HepG2 (cell line): ENCODE results near the gene TRAP1. TPM values are rescaled to one million over a fixed set of nuclear protein-coding genes. Genes with fewer than 3 reads are reported as not detected.

ENCODE experiments used
- BHLHE40 ChIP-seq: IDR thresholded peaks from 2 replicates; pipeline ENCODE4 v1.6.1; 2011; ENCODE audit warnings: low read length, improper control_type of control experiment
- CAMTA2 ChIP-seq: sonication (generic); formaldehyde crosslinking; IDR thresholded peaks from 2 replicates; pipeline ENCODE4 v1.4.0; 2020; ENCODE audit warnings: mild to moderate bottlenecking, missing genetic modification reagents, borderline replicate concordance
- ELF1 ChIP-seq: sonication (generic); formaldehyde crosslinking; IDR thresholded peaks from 2 replicates; pipeline ENCODE4 v1.4.0; 2020; ENCODE audit warnings: missing genetic modification reagents
- HNF1B ChIP-seq: sonication (generic); formaldehyde crosslinking; IDR thresholded peaks from 2 replicates; pipeline ENCODE4 v1.5.1; 2020; ENCODE audit warnings: mild to moderate bottlenecking, moderate library complexity, missing genetic modification reagents
- NR2C2 ChIP-seq: sonication (generic); formaldehyde crosslinking; IDR thresholded peaks from 2 replicates; pipeline ENCODE4 v1.4.0; 2020; ENCODE audit warnings: missing genetic modification reagents, mild to moderate bottlenecking, moderate library complexity, borderline replicate concordance
- PAXIP1 ChIP-seq: sonication (generic); formaldehyde crosslinking; conservative IDR thresholded peaks from 2 replicates; pipeline ENCODE4 v1.4.0; 2020; ENCODE audit warnings: mild to moderate bottlenecking, missing genetic modification reagents, moderate library complexity
- PHF21A ChIP-seq: sonication (generic); formaldehyde crosslinking; IDR thresholded peaks from 2 replicates; pipeline ENCODE4 v1.5.0; 2020; ENCODE audit warnings: mild to moderate bottlenecking, missing genetic modification reagents
- U2AF1 ChIP-seq: fragments of 200-400 bp; formaldehyde crosslinking; optimal IDR thresholded peaks from 2 replicates; pipeline ENCODE3; 2017; ENCODE audit warnings: mild to moderate bottlenecking, low read depth, low read length
- ZNF282 ChIP-seq: fragments of 450-650 bp; IDR thresholded peaks from 2 replicates; pipeline ENCODE4 v1.6.1; 2018; ENCODE audit not compliant: partially characterized antibody
- ZNF317 ChIP-seq: sonication (generic); formaldehyde crosslinking; IDR thresholded peaks from 2 replicates; pipeline ENCODE4 v1.5.0; 2020; ENCODE audit warnings: mild to moderate bottlenecking, missing genetic modification reagents
- ZNF549 ChIP-seq: sonication (generic); formaldehyde crosslinking; IDR thresholded peaks from 2 replicates; pipeline ENCODE4 v1.5.0; 2020; ENCODE audit warnings: missing genetic modification reagents
- ZNF558 ChIP-seq: sonication (generic); formaldehyde crosslinking; IDR thresholded peaks from 2 replicates; pipeline ENCODE4 v1.9.0; 2022; ENCODE audit warnings: mild to moderate bottlenecking, missing genetic modification reagents, borderline replicate concordance
- polyA plus RNA-seq, 8 experiments: library from polyadenylated mRNA; depleted of rRNA in 3 of 8; stranded (reverse) in 7 of 8; unstranded in 1 of 8; fragments of >200 nt; fragmentation: Illumina TruSeq in 4 of 8; extraction: Trizol in 4 of 8; gene quantifications; 2 replicates each; pipeline versions ENCODE4 v1.2.1 to v1.2.3, GENCODE V29; 2011 to 2016; ENCODE audit warnings: low read depth in 4 of 8, missing spikeins in 1 of 8, mixed read lengths in 1 of 8; ENCODE audit not compliant: insufficient read depth in 1 of 8
- total RNA-seq, 5 experiments: library from RNA; depleted of rRNA; stranded (reverse); fragments of >200 nt; fragmentation: Illumina TruSeq; extraction: Trizol; gene quantifications; 2 replicates each; pipeline ENCODE4 v1.2.3, GENCODE V29; 2016; ENCODE audit warnings: low read depth in 1 of 5
- TF ChIP-seq, protein P1 (sequence below): sonication (generic); formaldehyde crosslinking; IDR thresholded peaks from 2 replicates; pipeline ENCODE4 v1.5.1; 2020; ENCODE audit warnings: mild to moderate bottlenecking, missing genetic modification reagents, moderate library complexity
- TF ChIP-seq, protein P2 (sequence below): sonication (generic); formaldehyde crosslinking; IDR thresholded peaks from 2 replicates; pipeline ENCODE4 v1.5.0; 2020; ENCODE audit warnings: mild to moderate bottlenecking, missing genetic modification reagents
- TF ChIP-seq, protein P3 (sequence below): sonication (generic); formaldehyde crosslinking; IDR thresholded peaks from 2 replicates; pipeline ENCODE4 v1.8.1; 2023; ENCODE audit warnings: missing genetic modification reagents, inconsistent platforms, borderline replicate concordance

The TRAP1 gene
- total and polyA plus RNA-seq, 2 of the 13 experiments (the other 11 are each of a cell fraction or from before 2014, with no cell fraction given) = 127 to 240 TPM

DNA sequence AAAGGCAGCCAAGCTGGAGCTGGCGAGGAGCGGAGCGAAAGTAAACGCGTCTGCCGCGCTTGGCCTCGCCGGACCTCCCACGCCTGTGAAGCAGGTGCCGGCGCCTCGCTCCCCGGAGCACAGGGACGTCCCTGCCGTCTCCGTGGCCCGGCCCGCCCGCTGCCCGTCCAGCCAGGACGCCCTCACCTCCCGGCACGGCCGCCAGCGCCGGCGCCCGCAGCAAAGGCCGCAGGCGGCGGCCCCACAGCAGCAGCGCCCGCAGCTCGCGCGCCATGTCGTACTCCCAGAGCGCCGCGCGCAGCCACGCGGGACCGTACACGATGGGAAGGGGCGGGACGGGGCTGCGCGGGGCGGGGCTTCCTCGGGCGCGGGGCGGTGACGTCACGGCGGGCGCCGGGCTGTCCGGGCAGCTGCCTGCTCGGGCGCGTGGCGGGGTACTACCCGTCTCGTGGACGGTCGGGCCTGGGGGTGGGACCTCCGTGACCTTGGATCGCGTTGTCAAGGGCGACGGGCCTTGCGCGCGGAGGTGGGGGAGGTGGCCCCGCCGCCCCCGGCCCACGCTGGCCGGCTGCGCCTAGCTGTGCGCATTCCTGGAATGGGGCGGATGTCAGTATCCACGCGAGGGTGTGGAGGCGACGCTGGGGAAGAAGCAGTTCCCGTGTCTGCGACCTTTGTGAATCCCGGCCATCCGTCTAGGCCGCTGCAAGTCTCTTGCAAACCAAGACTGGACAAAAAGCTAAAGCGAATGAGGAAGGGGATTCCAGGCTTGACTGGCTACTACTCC, at the start of gene TRAP1 (continued):
- TF ChIP-seq, protein P1, sequence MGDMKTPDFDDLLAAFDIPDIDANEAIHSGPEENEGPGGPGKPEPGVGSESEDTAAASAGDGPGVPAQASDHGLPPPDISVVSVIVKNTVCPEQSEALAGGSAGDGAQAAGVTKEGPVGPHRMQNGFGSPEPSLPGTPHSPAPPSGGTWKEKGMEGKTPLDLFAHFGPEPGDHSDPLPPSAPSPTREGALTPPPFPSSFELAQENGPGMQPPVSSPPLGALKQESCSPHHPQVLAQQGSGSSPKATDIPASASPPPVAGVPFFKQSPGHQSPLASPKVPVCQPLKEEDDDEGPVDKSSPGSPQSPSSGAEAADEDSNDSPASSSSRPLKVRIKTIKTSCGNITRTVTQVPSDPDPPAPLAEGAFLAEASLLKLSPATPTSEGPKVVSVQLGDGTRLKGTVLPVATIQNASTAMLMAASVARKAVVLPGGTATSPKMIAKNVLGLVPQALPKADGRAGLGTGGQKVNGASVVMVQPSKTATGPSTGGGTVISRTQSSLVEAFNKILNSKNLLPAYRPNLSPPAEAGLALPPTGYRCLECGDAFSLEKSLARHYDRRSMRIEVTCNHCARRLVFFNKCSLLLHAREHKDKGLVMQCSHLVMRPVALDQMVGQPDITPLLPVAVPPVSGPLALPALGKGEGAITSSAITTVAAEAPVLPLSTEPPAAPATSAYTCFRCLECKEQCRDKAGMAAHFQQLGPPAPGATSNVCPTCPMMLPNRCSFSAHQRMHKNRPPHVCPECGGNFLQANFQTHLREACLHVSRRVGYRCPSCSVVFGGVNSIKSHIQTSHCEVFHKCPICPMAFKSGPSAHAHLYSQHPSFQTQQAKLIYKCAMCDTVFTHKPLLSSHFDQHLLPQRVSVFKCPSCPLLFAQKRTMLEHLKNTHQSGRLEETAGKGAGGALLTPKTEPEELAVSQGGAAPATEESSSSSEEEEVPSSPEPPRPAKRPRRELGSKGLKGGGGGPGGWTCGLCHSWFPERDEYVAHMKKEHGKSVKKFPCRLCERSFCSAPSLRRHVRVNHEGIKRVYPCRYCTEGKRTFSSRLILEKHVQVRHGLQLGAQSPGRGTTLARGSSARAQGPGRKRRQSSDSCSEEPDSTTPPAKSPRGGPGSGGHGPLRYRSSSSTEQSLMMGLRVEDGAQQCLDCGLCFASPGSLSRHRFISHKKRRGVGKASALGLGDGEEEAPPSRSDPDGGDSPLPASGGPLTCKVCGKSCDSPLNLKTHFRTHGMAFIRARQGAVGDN (CRISPR knock-in tag) = peak; percentile 91
- TF ChIP-seq ELF1 (CRISPR knock-in tag) (no peak), ZNF549 (CRISPR knock-in tag) (no peak), NR2C2 (CRISPR knock-in tag) (peak; percentile 59), BHLHE40 (peak; percentile 30; the same call in 1 of the 2 replicates), ZNF558 (CRISPR knock-in tag) (peak; percentile 93; the same call in 1 of the 2 replicates), CAMTA2 (CRISPR knock-in tag) (peak; percentile 75; the same call in 1 of the 2 replicates), ZNF282 (no peak), HNF1B (CRISPR knock-in tag) (no peak), ZNF317 (no peak), U2AF1 (no peak), PAXIP1 (CRISPR knock-in tag) (no peak), PHF21A (CRISPR knock-in tag) (no peak)
- TF ChIP-seq, protein P2, sequence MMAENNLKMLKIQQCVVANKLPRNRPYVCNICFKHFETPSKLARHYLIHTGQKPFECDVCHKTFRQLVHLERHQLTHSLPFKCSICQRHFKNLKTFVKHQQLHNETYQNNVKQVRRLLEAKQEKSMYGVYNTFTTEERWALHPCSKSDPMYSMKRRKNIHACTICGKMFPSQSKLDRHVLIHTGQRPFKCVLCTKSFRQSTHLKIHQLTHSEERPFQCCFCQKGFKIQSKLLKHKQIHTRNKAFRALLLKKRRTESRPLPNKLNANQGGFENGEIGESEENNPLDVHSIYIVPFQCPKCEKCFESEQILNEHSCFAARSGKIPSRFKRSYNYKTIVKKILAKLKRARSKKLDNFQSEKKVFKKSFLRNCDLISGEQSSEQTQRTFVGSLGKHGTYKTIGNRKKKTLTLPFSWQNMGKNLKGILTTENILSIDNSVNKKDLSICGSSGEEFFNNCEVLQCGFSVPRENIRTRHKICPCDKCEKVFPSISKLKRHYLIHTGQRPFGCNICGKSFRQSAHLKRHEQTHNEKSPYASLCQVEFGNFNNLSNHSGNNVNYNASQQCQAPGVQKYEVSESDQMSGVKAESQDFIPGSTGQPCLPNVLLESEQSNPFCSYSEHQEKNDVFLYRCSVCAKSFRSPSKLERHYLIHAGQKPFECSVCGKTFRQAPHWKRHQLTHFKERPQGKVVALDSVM (CRISPR knock-in tag) = peak; percentile 55; the same call in 1 of the 2 replicates
- TF ChIP-seq, protein P3, sequence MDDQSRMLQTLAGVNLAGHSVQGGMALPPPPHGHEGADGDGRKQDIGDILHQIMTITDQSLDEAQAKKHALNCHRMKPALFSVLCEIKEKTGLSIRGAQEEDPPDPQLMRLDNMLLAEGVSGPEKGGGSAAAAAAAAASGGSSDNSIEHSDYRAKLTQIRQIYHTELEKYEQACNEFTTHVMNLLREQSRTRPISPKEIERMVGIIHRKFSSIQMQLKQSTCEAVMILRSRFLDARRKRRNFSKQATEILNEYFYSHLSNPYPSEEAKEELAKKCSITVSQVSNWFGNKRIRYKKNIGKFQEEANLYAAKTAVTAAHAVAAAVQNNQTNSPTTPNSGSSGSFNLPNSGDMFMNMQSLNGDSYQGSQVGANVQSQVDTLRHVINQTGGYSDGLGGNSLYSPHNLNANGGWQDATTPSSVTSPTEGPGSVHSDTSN (CRISPR knock-in tag) = no peak
